HG02938 (cell line): ENCODE measurements around the gene HNRNPUL1.
A peak's percentile ranks its signal among the peaks of the same experiment; 100 is the strongest.

Source experiments
- ATAC-seq: cut with Tn5 transposase; IDR thresholded peaks from one replicate; pipeline ENCODE4 v1.9.1; 2021; ENCODE audit warnings: mild to moderate bottlenecking, moderate library complexity; ENCODE audit not compliant: unreplicated experiment

HNRNPUL1 gene

GRCh38 chr19:41351339-41352245, 87.4 kb downstream of the HNRNPUL1 start:
- ATAC-seq: peak; percentile 30

- ATAC-seq: no peak
Observed at GRCh38 chr19:41352279-41352608, 88.1 kb downstream of the HNRNPUL1 start.

GRCh38 chr19:41352609-41353465, 88.7 kb downstream of the HNRNPUL1 start:
- ATAC-seq: no peak

GRCh38 chr19:41353466-41354342, 89.5 kb downstream of the HNRNPUL1 start, which contains the start of gene TGFB1:
TGFB1 (minus strand) TSS chr19:41353922; CDS start chr19:41353044, 878 bp downstream.
- no peak for ATAC-seq

GRCh38 chr19:41354343-41354953, 90.3 kb downstream of the HNRNPUL1 start:
- no peak for ATAC-seq

GRCh38 chr19:41355035-41355434, 90.9 kb downstream of the HNRNPUL1 start:
- ATAC-seq: no peak

GRCh38 chr19:41355802-41356201, 91.6 kb downstream of the HNRNPUL1 start:
- ATAC-seq: no peak

GRCh38 chr19:41356984-41357739, 93.0 kb downstream of the HNRNPUL1 start:
- ATAC-seq: no peak
